GM13976 (cell line): ENCODE results near the gene IFI35.
"Not testable (repeated sequence)": the region's sequence is repeated elsewhere in the genome, so short reads cannot be mapped to it uniquely, and the experiment has no call there.

Experiments used
- DNase-seq: peaks from one replicate; pipeline ENCODE4 v3.0.0; 2012; ENCODE audit warnings: low spot score
- in situ Hi-C: fragments of 300-500 bp; cut with MboI; formaldehyde crosslinking; loops from one replicate; pipeline ENCODE4 v1.12.0; 2022; ENCODE audit warnings: low sequenced_read_pairs, mixed read lengths, inconsistent platforms; ENCODE audit not compliant: unreplicated experiment
- TF ChIP-seq, protein P1 (sequence below): IDR thresholded peaks from 2 replicates; pipeline ENCODE4 v1.5.1; 2012; ENCODE audit warnings: borderline replicate concordance, mild to moderate bottlenecking; ENCODE audit not compliant: insufficient read depth; ENCODE audit errors: extremely low read depth, missing control alignments, control extremely low read depth

Gene IFI35

DNA sequence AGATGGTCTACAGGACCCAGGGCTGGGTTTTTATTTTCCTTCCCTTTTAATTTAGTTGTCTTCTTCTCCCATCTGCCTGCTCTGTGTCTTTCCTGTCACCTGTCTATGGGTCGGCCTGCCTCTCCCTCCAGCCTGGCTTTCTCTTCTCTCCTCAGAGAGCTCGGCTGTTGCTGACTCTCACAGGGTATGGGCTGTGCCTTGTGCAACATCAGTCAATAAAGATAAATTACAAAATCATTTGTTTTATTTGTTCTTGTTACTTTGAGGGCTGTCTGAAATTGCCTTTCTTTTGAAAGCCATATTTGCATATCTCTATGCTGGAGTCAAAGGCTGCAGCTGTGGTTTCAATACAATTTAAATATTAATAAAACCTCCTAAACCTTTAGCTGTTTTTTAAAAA lies 34.1 kb downstream of the IFI35 start:
- in situ Hi-C loops, result loop anchor here (25.0 kb wide), 1 partner anchor 272 kb away; no protein-coding TSS in a partner anchor
- DNase-seq, result no peak
- TF ChIP-seq, protein P1, sequence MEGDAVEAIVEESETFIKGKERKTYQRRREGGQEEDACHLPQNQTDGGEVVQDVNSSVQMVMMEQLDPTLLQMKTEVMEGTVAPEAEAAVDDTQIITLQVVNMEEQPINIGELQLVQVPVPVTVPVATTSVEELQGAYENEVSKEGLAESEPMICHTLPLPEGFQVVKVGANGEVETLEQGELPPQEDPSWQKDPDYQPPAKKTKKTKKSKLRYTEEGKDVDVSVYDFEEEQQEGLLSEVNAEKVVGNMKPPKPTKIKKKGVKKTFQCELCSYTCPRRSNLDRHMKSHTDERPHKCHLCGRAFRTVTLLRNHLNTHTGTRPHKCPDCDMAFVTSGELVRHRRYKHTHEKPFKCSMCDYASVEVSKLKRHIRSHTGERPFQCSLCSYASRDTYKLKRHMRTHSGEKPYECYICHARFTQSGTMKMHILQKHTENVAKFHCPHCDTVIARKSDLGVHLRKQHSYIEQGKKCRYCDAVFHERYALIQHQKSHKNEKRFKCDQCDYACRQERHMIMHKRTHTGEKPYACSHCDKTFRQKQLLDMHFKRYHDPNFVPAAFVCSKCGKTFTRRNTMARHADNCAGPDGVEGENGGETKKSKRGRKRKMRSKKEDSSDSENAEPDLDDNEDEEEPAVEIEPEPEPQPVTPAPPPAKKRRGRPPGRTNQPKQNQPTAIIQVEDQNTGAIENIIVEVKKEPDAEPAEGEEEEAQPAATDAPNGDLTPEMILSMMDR, result no peak

DNA sequence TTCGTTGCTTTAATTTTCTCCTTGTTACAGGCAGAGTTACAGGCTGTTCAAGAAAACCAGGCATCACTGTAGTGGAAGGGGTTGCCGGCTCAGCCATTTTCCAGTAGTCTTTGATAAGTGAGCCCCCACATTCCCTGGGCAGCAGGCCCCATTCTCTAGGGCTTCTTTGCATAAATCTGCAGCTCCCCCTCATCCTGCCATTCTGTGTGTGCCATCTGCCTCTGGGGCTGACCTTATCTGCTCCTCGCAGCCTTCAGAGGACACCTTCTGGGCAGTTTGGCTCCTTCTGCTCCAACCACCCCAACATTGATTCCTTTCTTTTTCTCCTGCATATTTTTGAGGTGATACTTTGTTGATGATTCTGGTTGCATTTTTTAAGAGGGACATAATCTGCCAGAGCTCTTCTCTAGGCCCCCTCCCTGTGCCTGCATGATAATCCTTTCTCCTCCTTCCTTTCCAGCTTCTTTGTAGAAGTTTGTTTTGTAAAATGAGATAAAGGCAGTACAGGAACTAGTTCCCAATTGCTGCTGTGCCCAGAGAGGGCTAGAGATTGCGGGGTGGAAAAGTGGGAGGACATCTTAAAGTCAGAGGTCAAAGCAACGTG lies 35.5 kb downstream of the IFI35 start:
- TF ChIP-seq, protein P1, result no peak
- in situ Hi-C loops, result loop anchor here (25.0 kb wide), 1 partner anchor 270 kb away; no protein-coding TSS in a partner anchor
- no peak for DNase-seq

DNA sequence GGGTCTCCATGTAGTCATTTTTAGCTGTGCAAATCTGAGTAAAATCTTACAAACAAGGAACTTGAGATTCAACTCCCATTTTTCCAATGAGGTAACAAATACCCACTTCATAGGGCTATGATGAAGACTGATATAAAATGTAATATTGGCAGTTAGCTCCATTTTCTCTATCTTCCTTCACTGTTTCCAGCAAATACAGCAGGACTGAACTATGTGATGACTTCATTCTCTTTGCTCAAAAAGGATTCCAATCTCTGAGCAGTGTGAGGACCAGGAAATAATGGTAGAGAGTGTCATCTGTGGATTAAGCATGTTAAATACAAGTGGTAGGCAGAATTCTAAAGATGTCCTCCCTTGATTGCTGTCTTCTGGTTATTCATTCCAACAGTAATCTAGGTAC lies 36.7 kb downstream of the IFI35 start:
- in situ Hi-C loops, result loop anchor here (25.0 kb wide), 1 partner anchor 269 kb away; no protein-coding TSS in a partner anchor
- TF ChIP-seq, protein P1, result no peak
- DNase-seq, result no peak

DNA sequence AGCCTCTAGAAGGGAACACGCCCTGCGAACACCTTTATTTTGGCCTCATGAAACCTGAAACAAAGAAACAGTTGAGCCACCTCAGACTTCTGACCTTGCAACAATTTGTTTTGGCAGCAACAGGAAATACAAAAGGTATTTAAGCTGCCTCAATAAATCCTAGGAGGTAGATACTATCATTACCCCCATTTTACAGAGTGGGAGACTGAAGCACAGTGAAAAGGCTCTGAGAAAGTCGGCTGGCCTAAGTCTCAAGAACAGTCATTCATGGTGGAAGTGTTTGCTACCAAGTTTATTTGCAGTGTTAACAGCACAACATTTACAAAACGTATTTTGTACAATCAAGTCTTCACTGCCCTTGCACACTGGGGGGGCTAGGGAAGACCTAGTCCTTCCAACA lies 37.4 kb downstream of the IFI35 start:
- in situ Hi-C loops, result loop anchor here (25.0 kb wide), 1 partner anchor 268 kb away; no protein-coding TSS in a partner anchor
- no peak for DNase-seq
- TF ChIP-seq, protein P1, result no peak

DNA sequence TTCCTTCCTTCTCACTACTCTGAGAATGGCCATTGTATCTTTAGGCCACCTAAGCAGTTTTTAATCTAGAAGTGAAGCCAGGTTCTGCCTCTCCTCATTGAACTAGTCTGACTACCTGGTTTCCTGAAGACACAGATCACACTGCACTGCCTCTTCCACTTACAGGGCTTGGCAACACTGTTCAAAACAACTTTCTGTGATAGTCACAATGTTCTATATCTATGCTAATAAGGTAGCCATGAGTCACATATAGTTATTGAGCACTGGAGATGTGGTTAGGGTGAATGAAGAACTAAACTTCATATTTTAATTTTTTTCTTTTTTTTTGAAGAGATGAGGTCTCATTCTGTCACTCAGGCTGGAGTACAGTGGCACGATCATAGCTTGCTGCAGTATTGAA lies 45.4 kb downstream of the IFI35 start:
- in situ Hi-C loops, result no loop called here
- TF ChIP-seq, protein P1, result no peak
- no peak for DNase-seq

DNA sequence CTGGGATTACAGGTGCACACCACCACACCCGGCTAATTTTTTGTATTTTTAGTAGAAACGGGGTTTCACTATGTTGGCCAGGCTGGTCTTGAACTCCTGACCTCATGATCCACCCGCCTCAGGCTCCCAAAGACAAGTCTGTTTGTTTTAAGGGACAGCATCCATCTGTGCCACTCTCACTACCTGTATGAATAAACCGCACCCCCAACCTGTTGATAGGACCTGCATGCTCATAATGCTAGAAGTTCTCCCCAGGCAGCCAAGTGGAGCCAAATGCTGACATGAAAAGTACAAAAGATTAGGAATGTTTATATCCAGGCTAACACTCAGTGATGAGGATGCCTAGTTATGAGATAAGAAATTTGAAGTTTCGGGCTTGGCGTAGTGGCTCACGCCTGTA lies 46.4 kb downstream of the IFI35 start:
- DNase-seq, in situ Hi-C loops: not testable (repeated sequence)

- TF ChIP-seq, protein P1, result no peak
- DNase-seq, result no peak
- in situ Hi-C loops, result no loop called here
Measured at GRCh38 chr17:43056051-43056450, 49.5 kb downstream of the IFI35 start.
